Measurements from ENCODE around the gene PTMA. TPM values are rescaled to one million over a fixed set of nuclear protein-coding genes. Genes with fewer than 3 reads are reported as not detected.
A peak's percentile ranks its signal among the peaks of the same experiment; 100 is the strongest.

The PTMA gene
- total and polyA plus RNA-seq, 9 of the 15 experiments (the other 6 are each of a cell fraction or from before 2014, with no cell fraction given), result 429 to 2,322 (median 1,578) TPM

DNA sequence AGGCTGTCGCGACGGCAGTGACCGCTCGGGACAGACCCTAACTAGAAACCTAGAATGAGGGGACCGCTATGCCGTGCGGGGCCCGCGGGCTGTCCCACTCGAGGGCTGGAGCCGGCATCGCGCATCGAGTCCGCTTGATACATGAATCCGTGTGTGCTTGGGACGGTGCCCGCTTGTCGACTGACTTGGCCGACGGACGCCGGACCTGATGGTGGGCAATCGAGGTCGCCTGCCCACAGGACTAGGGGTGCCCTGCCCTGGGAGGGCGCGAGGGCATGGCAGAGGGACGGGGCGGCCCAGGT lies 749 bp upstream of the PTMA start (continued):
- TF ChIP-seq, protein P1, sequence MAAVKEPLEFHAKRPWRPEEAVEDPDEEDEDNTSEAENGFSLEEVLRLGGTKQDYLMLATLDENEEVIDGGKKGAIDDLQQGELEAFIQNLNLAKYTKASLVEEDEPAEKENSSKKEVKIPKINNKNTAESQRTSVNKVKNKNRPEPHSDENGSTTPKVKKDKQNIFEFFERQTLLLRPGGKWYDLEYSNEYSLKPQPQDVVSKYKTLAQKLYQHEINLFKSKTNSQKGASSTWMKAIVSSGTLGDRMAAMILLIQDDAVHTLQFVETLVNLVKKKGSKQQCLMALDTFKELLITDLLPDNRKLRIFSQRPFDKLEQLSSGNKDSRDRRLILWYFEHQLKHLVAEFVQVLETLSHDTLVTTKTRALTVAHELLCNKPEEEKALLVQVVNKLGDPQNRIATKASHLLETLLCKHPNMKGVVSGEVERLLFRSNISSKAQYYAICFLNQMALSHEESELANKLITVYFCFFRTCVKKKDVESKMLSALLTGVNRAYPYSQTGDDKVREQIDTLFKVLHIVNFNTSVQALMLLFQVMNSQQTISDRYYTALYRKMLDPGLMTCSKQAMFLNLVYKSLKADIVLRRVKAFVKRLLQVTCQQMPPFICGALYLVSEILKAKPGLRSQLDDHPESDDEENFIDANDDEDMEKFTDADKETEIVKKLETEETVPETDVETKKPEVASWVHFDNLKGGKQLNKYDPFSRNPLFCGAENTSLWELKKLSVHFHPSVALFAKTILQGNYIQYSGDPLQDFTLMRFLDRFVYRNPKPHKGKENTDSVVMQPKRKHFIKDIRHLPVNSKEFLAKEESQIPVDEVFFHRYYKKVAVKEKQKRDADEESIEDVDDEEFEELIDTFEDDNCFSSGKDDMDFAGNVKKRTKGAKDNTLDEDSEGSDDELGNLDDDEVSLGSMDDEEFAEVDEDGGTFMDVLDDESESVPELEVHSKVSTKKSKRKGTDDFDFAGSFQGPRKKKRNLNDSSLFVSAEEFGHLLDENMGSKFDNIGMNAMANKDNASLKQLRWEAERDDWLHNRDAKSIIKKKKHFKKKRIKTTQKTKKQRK (IDR thresholded peaks at IDR 0.05; ENCODE audit: borderline replicate concordance, low read depth, low read length), result no peak
- peak; percentile 71 for TF ChIP-seq NCOA6 (IDR thresholded peaks at IDR 0.05)
- TF ChIP-seq, protein P2, sequence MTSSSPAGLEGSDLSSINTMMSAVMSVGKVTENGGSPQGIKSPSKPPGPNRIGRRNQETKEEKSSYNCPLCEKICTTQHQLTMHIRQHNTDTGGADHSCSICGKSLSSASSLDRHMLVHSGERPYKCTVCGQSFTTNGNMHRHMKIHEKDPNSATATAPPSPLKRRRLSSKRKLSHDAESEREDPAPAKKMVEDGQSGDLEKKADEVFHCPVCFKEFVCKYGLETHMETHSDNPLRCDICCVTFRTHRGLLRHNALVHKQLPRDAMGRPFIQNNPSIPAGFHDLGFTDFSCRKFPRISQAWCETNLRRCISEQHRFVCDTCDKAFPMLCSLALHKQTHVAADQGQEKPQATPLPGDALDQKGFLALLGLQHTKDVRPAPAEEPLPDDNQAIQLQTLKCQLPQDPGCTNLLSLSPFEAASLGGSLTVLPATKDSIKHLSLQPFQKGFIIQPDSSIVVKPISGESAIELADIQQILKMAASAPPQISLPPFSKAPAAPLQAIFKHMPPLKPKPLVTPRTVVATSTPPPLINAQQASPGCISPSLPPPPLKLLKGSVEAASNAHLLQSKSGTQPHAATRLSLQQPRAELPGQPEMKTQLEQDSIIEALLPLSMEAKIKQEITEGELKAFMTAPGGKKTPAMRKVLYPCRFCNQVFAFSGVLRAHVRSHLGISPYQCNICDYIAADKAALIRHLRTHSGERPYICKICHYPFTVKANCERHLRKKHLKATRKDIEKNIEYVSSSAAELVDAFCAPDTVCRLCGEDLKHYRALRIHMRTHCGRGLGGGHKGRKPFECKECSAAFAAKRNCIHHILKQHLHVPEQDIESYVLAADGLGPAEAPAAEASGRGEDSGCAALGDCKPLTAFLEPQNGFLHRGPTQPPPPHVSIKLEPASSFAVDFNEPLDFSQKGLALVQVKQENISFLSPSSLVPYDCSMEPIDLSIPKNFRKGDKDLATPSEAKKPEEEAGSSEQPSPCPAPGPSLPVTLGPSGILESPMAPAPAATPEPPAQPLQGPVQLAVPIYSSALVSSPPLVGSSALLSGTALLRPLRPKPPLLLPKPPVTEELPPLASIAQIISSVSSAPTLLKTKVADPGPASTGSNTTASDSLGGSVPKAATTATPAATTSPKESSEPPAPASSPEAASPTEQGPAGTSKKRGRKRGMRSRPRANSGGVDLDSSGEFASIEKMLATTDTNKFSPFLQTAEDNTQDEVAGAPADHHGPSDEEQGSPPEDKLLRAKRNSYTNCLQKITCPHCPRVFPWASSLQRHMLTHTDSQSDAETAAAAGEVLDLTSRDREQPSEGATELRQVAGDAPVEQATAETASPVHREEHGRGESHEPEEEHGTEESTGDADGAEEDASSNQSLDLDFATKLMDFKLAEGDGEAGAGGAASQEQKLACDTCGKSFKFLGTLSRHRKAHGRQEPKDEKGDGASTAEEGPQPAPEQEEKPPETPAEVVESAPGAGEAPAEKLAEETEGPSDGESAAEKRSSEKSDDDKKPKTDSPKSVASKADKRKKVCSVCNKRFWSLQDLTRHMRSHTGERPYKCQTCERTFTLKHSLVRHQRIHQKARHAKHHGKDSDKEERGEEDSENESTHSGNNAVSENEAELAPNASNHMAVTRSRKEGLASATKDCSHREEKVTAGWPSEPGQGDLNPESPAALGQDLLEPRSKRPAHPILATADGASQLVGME (CRISPR knock-in tag; IDR thresholded peaks at IDR 0.05), result peak; percentile 80; the same call in 1 of the 2 replicates
- TF ChIP-seq, protein P3, sequence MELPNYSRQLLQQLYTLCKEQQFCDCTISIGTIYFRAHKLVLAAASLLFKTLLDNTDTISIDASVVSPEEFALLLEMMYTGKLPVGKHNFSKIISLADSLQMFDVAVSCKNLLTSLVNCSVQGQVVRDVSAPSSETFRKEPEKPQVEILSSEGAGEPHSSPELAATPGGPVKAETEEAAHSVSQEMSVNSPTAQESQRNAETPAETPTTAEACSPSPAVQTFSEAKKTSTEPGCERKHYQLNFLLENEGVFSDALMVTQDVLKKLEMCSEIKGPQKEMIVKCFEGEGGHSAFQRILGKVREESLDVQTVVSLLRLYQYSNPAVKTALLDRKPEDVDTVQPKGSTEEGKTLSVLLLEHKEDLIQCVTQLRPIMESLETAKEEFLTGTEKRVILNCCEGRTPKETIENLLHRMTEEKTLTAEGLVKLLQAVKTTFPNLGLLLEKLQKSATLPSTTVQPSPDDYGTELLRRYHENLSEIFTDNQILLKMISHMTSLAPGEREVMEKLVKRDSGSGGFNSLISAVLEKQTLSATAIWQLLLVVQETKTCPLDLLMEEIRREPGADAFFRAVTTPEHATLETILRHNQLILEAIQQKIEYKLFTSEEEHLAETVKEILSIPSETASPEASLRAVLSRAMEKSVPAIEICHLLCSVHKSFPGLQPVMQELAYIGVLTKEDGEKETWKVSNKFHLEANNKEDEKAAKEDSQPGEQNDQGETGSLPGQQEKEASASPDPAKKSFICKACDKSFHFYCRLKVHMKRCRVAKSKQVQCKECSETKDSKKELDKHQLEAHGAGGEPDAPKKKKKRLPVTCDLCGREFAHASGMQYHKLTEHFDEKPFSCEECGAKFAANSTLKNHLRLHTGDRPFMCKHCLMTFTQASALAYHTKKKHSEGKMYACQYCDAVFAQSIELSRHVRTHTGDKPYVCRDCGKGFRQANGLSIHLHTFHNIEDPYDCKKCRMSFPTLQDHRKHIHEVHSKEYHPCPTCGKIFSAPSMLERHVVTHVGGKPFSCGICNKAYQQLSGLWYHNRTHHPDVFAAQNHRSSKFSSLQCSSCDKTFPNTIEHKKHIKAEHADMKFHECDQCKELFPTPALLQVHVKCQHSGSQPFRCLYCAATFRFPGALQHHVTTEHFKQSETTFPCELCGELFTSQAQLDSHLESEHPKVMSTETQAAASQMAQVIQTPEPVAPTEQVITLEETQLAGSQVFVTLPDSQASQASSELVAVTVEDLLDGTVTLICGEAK (IDR thresholded peaks at IDR 0.05), result no peak
- TF ChIP-seq, protein P3 (CRISPR knock-in tag; IDR thresholded peaks at IDR 0.05), result no peak
- no peak for TF ChIP-seq SETDB1 (IDR thresholded peaks at IDR 0.05; ENCODE audit: low read length)
- TF ChIP-seq, protein P4, sequence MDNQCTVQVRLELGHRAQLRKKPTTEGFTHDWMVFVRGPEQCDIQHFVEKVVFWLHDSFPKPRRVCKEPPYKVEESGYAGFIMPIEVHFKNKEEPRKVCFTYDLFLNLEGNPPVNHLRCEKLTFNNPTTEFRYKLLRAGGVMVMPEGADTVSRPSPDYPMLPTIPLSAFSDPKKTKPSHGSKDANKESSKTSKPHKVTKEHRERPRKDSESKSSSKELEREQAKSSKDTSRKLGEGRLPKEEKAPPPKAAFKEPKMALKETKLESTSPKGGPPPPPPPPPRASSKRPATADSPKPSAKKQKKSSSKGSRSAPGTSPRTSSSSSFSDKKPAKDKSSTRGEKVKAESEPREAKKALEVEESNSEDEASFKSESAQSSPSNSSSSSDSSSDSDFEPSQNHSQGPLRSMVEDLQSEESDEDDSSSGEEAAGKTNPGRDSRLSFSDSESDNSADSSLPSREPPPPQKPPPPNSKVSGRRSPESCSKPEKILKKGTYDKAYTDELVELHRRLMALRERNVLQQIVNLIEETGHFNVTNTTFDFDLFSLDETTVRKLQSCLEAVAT (IDR thresholded peaks at IDR 0.05), result peak in 1 of 2 experiments; percentile 97; a peak in 2 of 4 replicates
- no peak for TF ChIP-seq HMG20B (CRISPR knock-in tag; IDR thresholded peaks at IDR 0.05)
- no peak for TF ChIP-seq ARID1B (IDR thresholded peaks at IDR 0.05)

Data from K562 (cell line).